GM19239 (cell line): ENCODE data around the gene UBE2E3.
"Not testable (repeated sequence)": the region's sequence is repeated elsewhere in the genome, so short reads cannot be mapped to it uniquely, and the experiment has no call there.

Experiments used
- DNase-seq: peaks from one replicate; pipeline ENCODE4 v3.0.0; 2011; ENCODE audit warnings: low spot score; ENCODE audit not compliant: insufficient read length
- FAIRE-seq: peaks from 2 replicates; lab custom pipeline; 2011; peaks lifted over from hg19 to GRCh38; lab: Jason Lieb, UNC

Gene UBE2E3

GRCh38 chr2:181070119-181070835 lies 89.9 kb downstream of the UBE2E3 start:
- FAIRE-seq, result no peak
- DNase-seq, result no peak

GRCh38 chr2:181070836-181071200 lies 90.4 kb downstream of the UBE2E3 start:
- no peak for DNase-seq
- FAIRE-seq, result no peak

GRCh38 chr2:181072486-181073235 lies 92.3 kb downstream of the UBE2E3 start:
- FAIRE-seq (peak; percentile 60), DNase-seq (no peak)

GRCh38 chr2:181073896-181074295 lies 93.5 kb downstream of the UBE2E3 start:
- DNase-seq (no peak), FAIRE-seq (no peak)

GRCh38 chr2:181074457-181074856 lies 94.1 kb downstream of the UBE2E3 start:
- FAIRE-seq, result no peak
- no peak for DNase-seq

- FAIRE-seq (no peak), DNase-seq (no peak)
These were observed 96.3 kb downstream of the UBE2E3 start for GRCh38 chr2:181076658-181077057.

- peak; percentile 20 for DNase-seq
- peak; percentile 92 for FAIRE-seq
These were observed 96.8 kb downstream of the UBE2E3 start for GRCh38 chr2:181077128-181077709.

- no peak for DNase-seq
- FAIRE-seq, result no peak
These were observed 102.7 kb downstream of the UBE2E3 start for GRCh38 chr2:181083140-181083539.

- DNase-seq (no peak), FAIRE-seq (no peak)
These were observed 105.3 kb downstream of the UBE2E3 start for GRCh38 chr2:181085734-181086133.

- FAIRE-seq, DNase-seq: not testable (repeated sequence)
These were observed 111.5 kb downstream of the UBE2E3 start for GRCh38 chr2:181091920-181092319.

GRCh38 chr2:181095486-181095885 lies 115.1 kb downstream of the UBE2E3 start:
- FAIRE-seq (no peak), DNase-seq (no peak)

GRCh38 chr2:181103659-181104058 lies 123.3 kb downstream of the UBE2E3 start:
- FAIRE-seq, result no peak
- no peak for DNase-seq

- FAIRE-seq (peak; percentile 78), DNase-seq (peak; percentile 1)
These were observed 124.2 kb downstream of the UBE2E3 start for GRCh38 chr2:181104512-181105115.

GRCh38 chr2:181105562-181105961 lies 125.2 kb downstream of the UBE2E3 start:
- FAIRE-seq, result peak; percentile 59
- no peak for DNase-seq

GRCh38 chr2:181106229-181106628 lies 125.8 kb downstream of the UBE2E3 start:
- DNase-seq (no peak), FAIRE-seq (peak; percentile 80)

- peak; percentile 28 for DNase-seq
- FAIRE-seq, result peak; percentile 93
These were observed 126.6 kb downstream of the UBE2E3 start for GRCh38 chr2:181106789-181107627.

- FAIRE-seq (no peak), DNase-seq (no peak)
These were observed 127.2 kb downstream of the UBE2E3 start for GRCh38 chr2:181107628-181107945.

- DNase-seq, result no peak
- peak; percentile 62 for FAIRE-seq
These were observed 130.7 kb downstream of the UBE2E3 start for GRCh38 chr2:181111059-181111458.

- no peak for DNase-seq
- peak; percentile 49 for FAIRE-seq
These were observed 132.5 kb downstream of the UBE2E3 start for GRCh38 chr2:181112916-181113315.
